BE2C (cell line): ENCODE results near the gene NXPE2.

Experiments
- DNase-seq: peaks from one replicate; pipeline ENCODE4 v3.0.0-alpha.2; 2020
- H3K27me3 ChIP-seq: fragments of 250-450 bp; sonication (Bioruptor Pico); 2 replicates; pipeline ENCODE4 v1.5.1; 2020; ENCODE audit warnings: mild to moderate bottlenecking
- H3K36me3 ChIP-seq: fragments of 250-450 bp; sonication (Bioruptor Pico); 2 replicates; pipeline ENCODE4 v1.5.1; 2020; ENCODE audit warnings: mild to moderate bottlenecking
- H3K4me1 ChIP-seq: fragments of 250-450 bp; sonication (Bioruptor Pico); 2 replicates; pipeline ENCODE4 v1.5.1; 2020
- H3K4me3 ChIP-seq: 2 replicates; pipeline ENCODE4 v1.5.1; 2011; ENCODE audit warnings: low read depth, low read length
- H3K9me3 ChIP-seq: fragments of 250-450 bp; sonication (Bioruptor Pico); 2 replicates; pipeline ENCODE4 v1.5.1; 2020
- CTCF ChIP-seq: IDR thresholded peaks from 2 replicates; pipeline ENCODE4 v1.5.1; 2012; ENCODE audit warnings: mild to moderate bottlenecking, low read depth, low read length

NXPE2 gene

GRCh38 chr11:114725623-114726022 lies 47.3 kb downstream of the NXPE2 start:
- H3K9me3 ChIP-seq, result no peaks in the 10 kb centered on the region
- no peaks in the 10 kb centered on the region for H3K4me1 ChIP-seq
- peaks cover 36% of the 10 kb centered on the region for H3K27me3 ChIP-seq
- TF ChIP-seq CTCF, result no peak
- no peak overlapping the region for H3K4me3 ChIP-seq
- no peaks in the 10 kb centered on the region for H3K36me3 ChIP-seq
- DNase-seq, result no peak

- Histone ChIP-seq H3K9me3 (no peaks in the 10 kb centered on the region), H3K27me3 (peaks cover 7% of the 10 kb centered on the region; the same call in 1 of the 2 replicates), H3K36me3 (no peaks in the 10 kb centered on the region), H3K4me1 (no peaks in the 10 kb centered on the region), H3K4me3 (no peak overlapping the region)
- no peak for TF ChIP-seq CTCF
- DNase-seq, result no peak
Observed at GRCh38 chr11:114736806-114737205, 58.5 kb downstream of the NXPE2 start.

GRCh38 chr11:114738954-114739353 lies 60.6 kb downstream of the NXPE2 start:
- no peaks in the 10 kb centered on the region for H3K4me1 ChIP-seq
- H3K36me3 ChIP-seq, result no peaks in the 10 kb centered on the region
- no peaks in the 10 kb centered on the region for H3K27me3 ChIP-seq
- peak; percentile 57 for DNase-seq
- H3K9me3 ChIP-seq, result no peaks in the 10 kb centered on the region
- peak; percentile 97 for TF ChIP-seq CTCF
- no peak overlapping the region for H3K4me3 ChIP-seq

- no peak for DNase-seq
- H3K9me3 ChIP-seq, result no peaks in the 10 kb centered on the region
- no peak overlapping the region for H3K4me3 ChIP-seq
- no peak for TF ChIP-seq CTCF
- peaks cover 7% of the 10 kb centered on the region for H3K27me3 ChIP-seq
- no peaks in the 10 kb centered on the region for H3K4me1 ChIP-seq
- no peaks in the 10 kb centered on the region for H3K36me3 ChIP-seq
Observed at GRCh38 chr11:114745150-114745671, 66.9 kb downstream of the NXPE2 start.

GRCh38 chr11:114746013-114746412 lies 67.7 kb downstream of the NXPE2 start:
- Histone ChIP-seq H3K9me3 (no peaks in the 10 kb centered on the region), H3K36me3 (no peaks in the 10 kb centered on the region), H3K4me3 (no peak overlapping the region), H3K27me3 (peaks cover 14% of the 10 kb centered on the region), H3K4me1 (no peaks in the 10 kb centered on the region)
- no peak for DNase-seq
- TF ChIP-seq CTCF, result no peak
